ENCODE results near the gene IGFLR1. TPM values are rescaled to one million over a fixed set of nuclear protein-coding genes. Genes with fewer than 3 reads are reported as not detected.

The IGFLR1 gene
- total and polyA plus RNA-seq, 12 donors: 4.9 to 35.3 (median 14.7) TPM

GRCh38 chr19:35766571-35767104 lies 24.4 kb upstream of the IGFLR1 start:
- intact Hi-C loops (cut with DNase I): no loop called here
- 85 to 100% (median 89%) methylated on average over 2 to 11 of the region's 11 CpGs for WGBS, 4 donors
- no peaks in the 10 kb centered on the region for H3K27me3 ChIP-seq
- no peaks in the 10 kb centered on the region for H3K9me3 ChIP-seq (replicated peaks in 1 of 3)
- H3K4me3 ChIP-seq: no peak overlapping the region
- H3K36me3 ChIP-seq (replicated peaks in 1 of 2): peaks cover 0 to 19% of the 10 kb centered on the region in 2 donors
- no peak overlapping the region for H3K27ac ChIP-seq
- no peak for DNase-seq
- TF ChIP-seq POLR2A (IDR thresholded peaks at IDR 0.05): no peak
- no peak for TF ChIP-seq CTCF (IDR thresholded peaks at IDR 0.05)
- H3K4me1 ChIP-seq (replicated peaks in 1 of 2): peaks cover 0 to 5% of the 10 kb centered on the region in 2 donors

GRCh38 chr19:35764432-35765315 lies 22.4 kb upstream of the IGFLR1 start:
- no peak for DNase-seq
- H3K4me1 ChIP-seq (replicated peaks in 1 of 2): peaks cover 0 to 11% of the 10 kb centered on the region in 2 donors
- H3K4me3 ChIP-seq: no peak overlapping the region
- H3K36me3 ChIP-seq (replicated peaks in 1 of 2): peaks cover 0 to 19% of the 10 kb centered on the region in 2 donors
- H3K27ac ChIP-seq: no peak overlapping the region
- intact Hi-C loops (cut with DNase I): no loop called here
- H3K27me3 ChIP-seq: no peaks in the 10 kb centered on the region
- WGBS, 4 donors: 89 to 91% (median 90%) methylated on average over 16 to 17 of the region's 17 CpGs
- TF ChIP-seq CTCF (IDR thresholded peaks at IDR 0.05): no peak
- TF ChIP-seq POLR2A (IDR thresholded peaks at IDR 0.05): no peak
- H3K9me3 ChIP-seq (replicated peaks in 1 of 3): no peaks in the 10 kb centered on the region

GRCh38 chr19:35760711-35761349 lies 18.6 kb upstream of the IGFLR1 start:
- peak in 1 of 7 donors; percentile 44 for DNase-seq
- H3K27me3 ChIP-seq: no peaks in the 10 kb centered on the region
- 79 to 92% (median 81%) methylated on average over 4 of the region's 4 CpGs for WGBS, 4 donors
- intact Hi-C loops (cut with DNase I): no loop called here
- no peaks in the 10 kb centered on the region for H3K9me3 ChIP-seq (replicated peaks in 1 of 3)
- H3K4me1 ChIP-seq (replicated peaks in 1 of 2): peaks cover 24 to 32% of the 10 kb centered on the region in 2 donors
- H3K27ac ChIP-seq: no peak overlapping the region
- no peak overlapping the region for H3K4me3 ChIP-seq
- peaks cover 0 to 19% of the 10 kb centered on the region in 2 donors for H3K36me3 ChIP-seq (replicated peaks in 1 of 2)
- TF ChIP-seq POLR2A (IDR thresholded peaks at IDR 0.05) (no peak), CTCF (IDR thresholded peaks at IDR 0.05) (no peak)

GRCh38 chr19:35759697-35760096 lies 17.4 kb upstream of the IGFLR1 start:
- DNase-seq: peak in 1 of 7 donors; percentile 18
- Histone ChIP-seq H3K9me3 (replicated peaks in 1 of 3) (no peaks in the 10 kb centered on the region), H3K27me3 (no peaks in the 10 kb centered on the region), H3K4me3 (no peak overlapping the region), H3K36me3 (replicated peaks in 1 of 2) (peaks cover 0 to 19% of the 10 kb centered on the region in 2 donors), H3K4me1 (replicated peaks in 1 of 2) (peaks cover 32 to 35% of the 10 kb centered on the region in 2 donors), H3K27ac (no peak overlapping the region)
- WGBS, 4 donors: 86 to 100% (median 90%) methylated on average over 2 of the region's 2 CpGs
- intact Hi-C loops (cut with DNase I): no loop called here
- no peak for TF ChIP-seq POLR2A (IDR thresholded peaks at IDR 0.05)
- no peak for TF ChIP-seq CTCF (IDR thresholded peaks at IDR 0.05)

All from adrenal gland (tissue), 12 donors.